HL-60/S4 (cell line): ENCODE results near the gene CLSTN3.

Experiments
- in situ Hi-C: fragments of 300-500 bp; cut with MboI; formaldehyde crosslinking; loops from 2 replicates; pipeline ENCODE4 v1.14.3; 2022; ENCODE audit warnings: low sequenced_read_pairs

CLSTN3 gene

GRCh38 chr12:7102582-7102981, 27.6 kb upstream of the CLSTN3 start:
- in situ Hi-C loops: loop anchor here (25.0 kb wide), 1 partner anchor 165 kb away; the partner anchor contains the start of genes ATN1, C12orf57 and RNU7-1

- in situ Hi-C loops: loop anchor here (25.0 kb wide), 1 partner anchor 167 kb away; the partner anchor contains the start of genes ATN1, C12orf57 and RNU7-1
Observed at GRCh38 chr12:7103837-7104584, 26.2 kb upstream of the CLSTN3 start.

- in situ Hi-C loops: loop anchor here (25.0 kb wide), 1 partner anchor 169 kb away; the partner anchor contains the start of genes ATN1, C12orf57 and RNU7-1
Observed at GRCh38 chr12:7106082-7106481, 24.1 kb upstream of the CLSTN3 start.

GRCh38 chr12:7107181-7107580, 23.0 kb upstream of the CLSTN3 start:
- in situ Hi-C loops: loop anchor here (25.0 kb wide), 1 partner anchor 170 kb away; the partner anchor contains the start of genes ATN1, C12orf57 and RNU7-1

- in situ Hi-C loops: loop anchor here (25.0 kb wide), 1 partner anchor 170 kb away; the partner anchor contains the start of genes ATN1, C12orf57 and RNU7-1
Observed at GRCh38 chr12:7107636-7108002, 22.6 kb upstream of the CLSTN3 start.

GRCh38 chr12:7108003-7108795, 22.0 kb upstream of the CLSTN3 start:
- in situ Hi-C loops: loop anchor here (25.0 kb wide), 1 partner anchor 171 kb away; the partner anchor contains the start of genes ATN1, C12orf57 and RNU7-1

GRCh38 chr12:7108796-7109571, 21.2 kb upstream of the CLSTN3 start, which contains the start of gene C1RL:
C1RL (minus strand) TSS chr12:7109214; CDS start chr12:7109180, 34 bp downstream.
- in situ Hi-C loops: loop anchor here (25.0 kb wide), 1 partner anchor 172 kb away; the partner anchor contains the start of genes ATN1, C12orf57 and RNU7-1

- in situ Hi-C loops: loop anchor here (25.0 kb wide), 1 partner anchor 172 kb away; the partner anchor contains the start of genes ATN1, C12orf57 and RNU7-1
Observed at GRCh38 chr12:7109572-7109920, 20.6 kb upstream of the CLSTN3 start.

- in situ Hi-C loops: loop anchor here (25.0 kb wide), 1 partner anchor 173 kb away; the partner anchor contains the start of genes ATN1, C12orf57 and RNU7-1
Observed at GRCh38 chr12:7110661-7111060, 19.5 kb upstream of the CLSTN3 start.

- in situ Hi-C loops: loop anchor here (25.0 kb wide), 1 partner anchor 175 kb away; the partner anchor contains the start of genes ATN1, C12orf57 and RNU7-1
Observed at GRCh38 chr12:7112041-7112440, 18.1 kb upstream of the CLSTN3 start.

GRCh38 chr12:7113389-7113871, 16.7 kb upstream of the CLSTN3 start:
- in situ Hi-C loops: loop anchor here (25.0 kb wide), 1 partner anchor 176 kb away; the partner anchor contains the start of genes ATN1, C12orf57 and RNU7-1

- in situ Hi-C loops: loop anchor here (25.0 kb wide), 1 partner anchor 177 kb away; the partner anchor contains the start of genes ATN1, C12orf57 and RNU7-1
Observed at GRCh38 chr12:7114008-7114407, 16.2 kb upstream of the CLSTN3 start.

GRCh38 chr12:7114851-7115250, 15.3 kb upstream of the CLSTN3 start:
- in situ Hi-C loops: loop anchor here (25.0 kb wide), 1 partner anchor 178 kb away; the partner anchor contains the start of genes ATN1, C12orf57 and RNU7-1

- in situ Hi-C loops: loop anchor here (25.0 kb wide), 1 partner anchor 179 kb away; the partner anchor contains the start of genes ATN1, C12orf57 and RNU7-1
Observed at GRCh38 chr12:7116196-7116595, 14.0 kb upstream of the CLSTN3 start.

- in situ Hi-C loops: loop anchor here (25.0 kb wide), 1 partner anchor 180 kb away; the partner anchor contains the start of genes ATN1, C12orf57 and RNU7-1
Observed at GRCh38 chr12:7116916-7117315, 13.3 kb upstream of the CLSTN3 start.

- in situ Hi-C loops: loop anchor here (25.0 kb wide), 1 partner anchor 180 kb away; the partner anchor contains the start of genes ATN1, C12orf57 and RNU7-1
Observed at GRCh38 chr12:7117670-7118069, 12.5 kb upstream of the CLSTN3 start.

GRCh38 chr12:7118881-7119280, 11.3 kb upstream of the CLSTN3 start:
- in situ Hi-C loops: loop anchor here (25.0 kb wide), 1 partner anchor 182 kb away; the partner anchor contains the start of genes ATN1, C12orf57 and RNU7-1

GRCh38 chr12:7120166-7120565, 10.0 kb upstream of the CLSTN3 start:
- in situ Hi-C loops: loop anchor here (25.0 kb wide), 1 partner anchor 183 kb away; the partner anchor contains the start of genes ATN1, C12orf57 and RNU7-1

- in situ Hi-C loops: loop anchor here (25.0 kb wide), 1 partner anchor 184 kb away; the partner anchor contains the start of genes ATN1, C12orf57 and RNU7-1
Observed at GRCh38 chr12:7121324-7121723, 8.8 kb upstream of the CLSTN3 start.
